K562 (cell line): ENCODE data around the gene C2CD2L. TPM values are rescaled to one million over a fixed set of nuclear protein-coding genes. Genes with fewer than 3 reads are reported as not detected.
A peak's percentile ranks its signal among the peaks of the same experiment; 100 is the strongest.

ENCODE experiments used
- CAMTA2 ChIP-seq: fragments of 250-450 bp; sonication (Bioruptor Pico); conservative IDR thresholded peaks from 2 replicates; pipeline ENCODE4 v1.5.1; 2022
- CC2D1A ChIP-seq: fragments of 450-650 bp; IDR thresholded peaks from 2 replicates; pipeline ENCODE4 v1.6.1; 2017; ENCODE audit warnings: mild to moderate bottlenecking
- CHD4 ChIP-seq: fragments of 200-600 bp; sonication (generic); IDR thresholded peaks from 3 replicates; pipeline ENCODE4 v1.6.1; 2012; ENCODE audit warnings: low read depth, mild to moderate bottlenecking, mixed read lengths, low read length, inconsistent platforms; ENCODE audit not compliant: insufficient read depth, insufficient replicate concordance, poor library complexity, severe bottlenecking
- CREM ChIP-seq: IDR thresholded peaks from 2 replicates; pipeline ENCODE4 v1.6.1; 2014; ENCODE audit warnings: antibody characterized with exemption, low read depth
- EP300 ChIP-seq: IDR thresholded peaks from 2 replicates; pipeline ENCODE4 v1.6.1; 2012; ENCODE audit warnings: low read length, improper control_type of control experiment
- FOS ChIP-seq: IDR thresholded peaks from 3 replicates; pipeline ENCODE4 v1.6.1; 2011; ENCODE audit not compliant: insufficient read length; ENCODE audit errors: extremely low read depth
- HNRNPK ChIP-seq: fragments of 200-400 bp; formaldehyde crosslinking; IDR thresholded peaks from one replicate; pipeline ENCODE4 v1.6.1; 2018; ENCODE audit warnings: mild to moderate bottlenecking, low read depth, low read length; ENCODE audit not compliant: poor library complexity, severe bottlenecking
- HNRNPL ChIP-seq: fragments of 200-400 bp; formaldehyde crosslinking; IDR thresholded peaks from 2 replicates; pipeline ENCODE4 v1.6.1; 2017; ENCODE audit warnings: low read depth, mild to moderate bottlenecking, low read length
- KDM1A ChIP-seq, 2 experiments: fragments of 450-650 bp; IDR thresholded peaks; 2 replicates each; pipeline ENCODE4 v1.6.1; 2016; ENCODE audit warnings: mild to moderate bottlenecking in 2 of 2
- KLF1 ChIP-seq: fragments of 450-650 bp; IDR thresholded peaks from 2 replicates; pipeline ENCODE4 v1.6.1; 2016; ENCODE audit warnings: missing genetic modification characterization, missing compliant biosample characterization
- KLF13 ChIP-seq: fragments of 450-650 bp; IDR thresholded peaks from 2 replicates; pipeline ENCODE4 v1.6.1; 2016; ENCODE audit warnings: missing genetic modification characterization, low read depth, mild to moderate bottlenecking, missing compliant biosample characterization, moderate library complexity, borderline replicate concordance
- LEF1 ChIP-seq: fragments of 450-650 bp; IDR thresholded peaks from 2 replicates; pipeline ENCODE4 v1.6.1; 2016; ENCODE audit warnings: mild to moderate bottlenecking
- MEF2A ChIP-seq: IDR thresholded peaks from 2 replicates; pipeline ENCODE4 v1.6.1; 2011; ENCODE audit warnings: low read depth, mild to moderate bottlenecking, low read length, moderate library complexity; ENCODE audit not compliant: control insufficient read depth
- MEF2D ChIP-seq: conservative IDR thresholded peaks from 2 replicates; pipeline ENCODE4 v1.6.1; 2016; ENCODE audit warnings: low read depth, missing genetic modification characterization, missing compliant biosample characterization
- NFE2 ChIP-seq: IDR thresholded peaks from 2 replicates; pipeline ENCODE4 v1.6.1; 2014; ENCODE audit warnings: antibody characterized with exemption, low read depth
- NR4A1 ChIP-seq, 2 experiments: fragments of 250-450 bp in 1 of 2; fragments of 450-650 bp in 1 of 2; sonication (Bioruptor Pico) in 1 of 2; IDR thresholded peaks; 2 replicates each; pipeline versions ENCODE4 v1.4.0 to v1.6.1; 2016 to 2020; ENCODE audit warnings: mild to moderate bottlenecking in 2 of 2, missing compliant biosample characterization in 1 of 2, missing genetic modification characterization in 1 of 2, moderate library complexity in 1 of 2
- PTTG1 ChIP-seq: fragments of 450-650 bp; IDR thresholded peaks from 2 replicates; pipeline ENCODE4 v1.6.1; 2016; ENCODE audit warnings: low read depth, mild to moderate bottlenecking, missing genetic modification characterization, missing compliant biosample characterization
- RFX1 ChIP-seq: fragments of 450-650 bp; IDR thresholded peaks from 2 replicates; pipeline ENCODE4 v1.6.1; 2016; ENCODE audit warnings: mild to moderate bottlenecking, moderate library complexity
- RHOXF2B ChIP-seq: fragments of 250-450 bp; sonication (Bioruptor Pico); conservative IDR thresholded peaks from 2 replicates; pipeline ENCODE4 v1.5.1; 2021
- SP1 ChIP-seq: sonication (generic); formaldehyde crosslinking; IDR thresholded peaks from 2 replicates; pipeline ENCODE4 v1.8.1; 2022; ENCODE audit warnings: mild to moderate bottlenecking, missing genetic modification reagents
- THRAP3 ChIP-seq: fragments of 450-650 bp; IDR thresholded peaks from 2 replicates; pipeline ENCODE4 v1.6.1; 2016; ENCODE audit warnings: mild to moderate bottlenecking, inconsistent platforms, borderline replicate concordance
- U2AF1 ChIP-seq: fragments of 200-400 bp; formaldehyde crosslinking; optimal IDR thresholded peaks from 2 replicates; pipeline ENCODE3; 2017; ENCODE audit warnings: mild to moderate bottlenecking, low read depth, low read length, moderate library complexity
- U2AF2 ChIP-seq: fragments of 200-400 bp; formaldehyde crosslinking; optimal IDR thresholded peaks from 2 replicates; pipeline ENCODE3; 2017; ENCODE audit warnings: low read depth, mild to moderate bottlenecking, low read length
- ZNF143 ChIP-seq: sonication (generic); formaldehyde crosslinking; IDR thresholded peaks from 2 replicates; pipeline ENCODE4 v1.9.0; 2022; ENCODE audit warnings: mild to moderate bottlenecking, missing genetic modification reagents
- ZNF253 ChIP-seq: fragments of 250-450 bp; sonication (Bioruptor Pico); conservative IDR thresholded peaks from 2 replicates; pipeline ENCODE4 v1.6.1; 2021; ENCODE audit warnings: mild to moderate bottlenecking
- ZNF277 ChIP-seq: fragments of 250-450 bp; sonication (Bioruptor Pico); IDR thresholded peaks from 2 replicates; pipeline ENCODE4 v1.8.0; 2022; ENCODE audit warnings: inconsistent platforms, mild to moderate bottlenecking, moderate library complexity, borderline replicate concordance
- ZNF655 ChIP-seq: fragments of 250-450 bp; sonication (Bioruptor Pico); IDR thresholded peaks from 2 replicates; pipeline ENCODE4 v1.5.0; 2021
- ZNF668 ChIP-seq: fragments of 250-450 bp; sonication (Bioruptor Pico); IDR thresholded peaks from 2 replicates; pipeline ENCODE4 v1.8.0; 2022; ENCODE audit warnings: mild to moderate bottlenecking, inconsistent platforms
- ZSCAN29 ChIP-seq: fragments of 450-650 bp; IDR thresholded peaks from 2 replicates; pipeline ENCODE4 v1.6.1; 2017
- polyA plus RNA-seq, 8 experiments: library from polyadenylated mRNA; depleted of rRNA in 4 of 8; stranded (reverse) in 5 of 8; unstranded in 3 of 8; fragments of >200 nt; fragmentation: Nextera tagmentation in 2 of 8; fragmentation: Illumina TruSeq in 1 of 8; extraction: Ambion mirVana in 2 of 8; extraction: Trizol in 1 of 8; gene quantifications; 2 replicates each; pipeline versions ENCODE4 v1.2.1 to v1.2.3, GENCODE V29; 2011 to 2014; ENCODE audit warnings: inconsistent platforms in 1 of 8, missing spikeins in 1 of 8
- total RNA-seq, 7 experiments: library from RNA; depleted of rRNA in 6 of 7; stranded (reverse); fragments of >200 nt in 6 of 7; fragmentation: Illumina TruSeq in 2 of 7; extraction: Trizol in 2 of 7; gene quantifications; 2 replicates each; pipeline versions ENCODE4 v1.2.1 to v1.2.3, GENCODE V29; 2011 to 2021; ENCODE audit warnings: low replicate concordance in 1 of 7

C2CD2L gene
- total and polyA plus RNA-seq, 9 of the 15 experiments (the other 6 are each of a cell fraction or from before 2014, with no cell fraction given) = 0.66 to 41.2 (median 14.8) TPM

GRCh38 chr11:119084663-119085436, 22.3 kb upstream of the C2CD2L start, which contains the start of gene HMBS (continued):
- no peak for TF ChIP-seq HNRNPL
- TF ChIP-seq ZNF253 (CRISPR knock-in tag) = no peak
- TF ChIP-seq ZNF277 = no peak
- TF ChIP-seq LEF1 = no peak
- no peak for TF ChIP-seq U2AF1
- no peak for TF ChIP-seq HNRNPK
- TF ChIP-seq PTTG1 (tag) = no peak
- TF ChIP-seq SP1 (CRISPR knock-in tag) = peak; percentile 66
- TF ChIP-seq MEF2D = 0 out of 2 replicates have a peak, but pooled peaks have one; percentile 30
- TF ChIP-seq RHOXF2B (CRISPR knock-in tag) = no peak
- TF ChIP-seq CREM = peak; percentile 97
- no peak for TF ChIP-seq KDM1A (IDR thresholded peaks at IDR 0.05)
- no peak for TF ChIP-seq RFX1
- TF ChIP-seq ZNF668 (CRISPR knock-in tag) = no peak
- no peak for TF ChIP-seq CAMTA2
- no peak for TF ChIP-seq EP300
- TF ChIP-seq CHD4 = no peak
- no peak for TF ChIP-seq ZNF655
- TF ChIP-seq KLF13 = no peak
- TF ChIP-seq KLF1 (tag) = peak; percentile 58; the same call in 1 of the 2 replicates
- TF ChIP-seq NR4A1 (CRISPR knock-in tag; IDR thresholded peaks at IDR 0.05) = no peak
- TF ChIP-seq NR4A1 (tag; IDR thresholded peaks at IDR 0.05) = no peak
- no peak for TF ChIP-seq NFE2
- TF ChIP-seq CC2D1A = 0 out of 2 replicates have a peak, but pooled peaks have one; percentile 4
- TF ChIP-seq ZNF143 (CRISPR knock-in tag) = 0 out of 2 replicates have a peak, but pooled peaks have one; percentile 10
- no peak for TF ChIP-seq THRAP3
- TF ChIP-seq U2AF2 = no peak
- TF ChIP-seq MEF2A = no peak
- TF ChIP-seq ZSCAN29 = peak; percentile 93
- peak; percentile 68 for TF ChIP-seq FOS
